Hepatocyte (in vitro differentiated cells): ENCODE results near the gene ZNF83.
"Not testable (repeated sequence)": the region's sequence is repeated elsewhere in the genome, so short reads cannot be mapped to it uniquely, and the experiment has no call there.

Experiments used
- CTCF ChIP-seq: fragments of 200-600 bp; sonication (generic); IDR thresholded peaks from 2 replicates; pipeline ENCODE4 v1.5.1; 2016; ENCODE audit warnings: antibody characterized with exemption, mild to moderate bottlenecking; ENCODE audit not compliant: poor library complexity
- EZH2 ChIP-seq: fragments of 200-600 bp; sonication (generic); IDR thresholded peaks from 2 replicates; pipeline ENCODE4 v1.6.1; 2016; ENCODE audit warnings: antibody characterized with exemption, mild to moderate bottlenecking, borderline replicate concordance

- not testable (repeated sequence) for TF ChIP-seq CTCF, EZH2
Observed at GRCh38 chr19:52569638-52569999, 68.5 kb downstream of the ZNF83 start.
